Lung (tissue), 12 donors: ENCODE measurements around the gene WNT9B. TPM values are rescaled to one million over a fixed set of nuclear protein-coding genes. Genes with fewer than 3 reads are reported as not detected.

Experiments
- ATAC-seq: fragments of 200-7000 bp; cut with Tn5 transposase; one replicate; pipeline ENCODE4 v1.9.1; 2020; ENCODE audit warnings: moderate number of reproducible peaks; ENCODE audit not compliant: insufficient read depth, low FRiP score
- DNase-seq, 3 donors: peaks; one replicate each; pipeline ENCODE4 v3.0.0-alpha.2; 2013 to 2017
- H3K27ac ChIP-seq, 2 donors: one replicate each; pipeline ENCODE4 v1.5.1; 2013; ENCODE audit warnings: mild to moderate bottlenecking in 2 of 2, moderate library complexity in 2 of 2, control low read depth in 1 of 2, inconsistent platforms in 1 of 2, low read depth in 1 of 2, low read length in 1 of 2
- H3K27me3 ChIP-seq, 3 donors: one replicate each; pipeline ENCODE4 v1.5.1; 2013; ENCODE audit warnings: low read length in 2 of 3; ENCODE audit not compliant: control insufficient read depth in 3 of 3, insufficient read depth in 3 of 3
- H3K36me3 ChIP-seq, 4 donors: one replicate each; pipeline ENCODE4 v1.5.1; 2013; ENCODE audit warnings: low read length in 4 of 4, mild to moderate bottlenecking in 1 of 4, moderate library complexity in 1 of 4; ENCODE audit not compliant: control insufficient read depth in 4 of 4, insufficient read depth in 4 of 4
- H3K4me1 ChIP-seq, 5 donors: one replicate each; pipeline ENCODE4 v1.5.1; 2013; ENCODE audit warnings: low read length in 5 of 5, mild to moderate bottlenecking in 2 of 5, moderate library complexity in 1 of 5; ENCODE audit not compliant: control insufficient read depth in 5 of 5, insufficient read depth in 5 of 5
- H3K4me3 ChIP-seq: one replicate; pipeline ENCODE4 v1.5.1; 2013; ENCODE audit warnings: mild to moderate bottlenecking, control low read depth, moderate library complexity
- H3K9ac ChIP-seq, 2 donors: one replicate each; pipeline ENCODE4 v1.5.1; 2013; ENCODE audit warnings: low read length in 2 of 2, control low read depth in 1 of 2; ENCODE audit not compliant: insufficient read depth in 1 of 2
- H3K9me3 ChIP-seq, 4 donors: one replicate each; pipeline ENCODE4 v1.5.1; 2013; ENCODE audit warnings: low read length in 3 of 4, mild to moderate bottlenecking in 1 of 4, moderate library complexity in 1 of 4; ENCODE audit not compliant: control insufficient read depth in 4 of 4, insufficient read depth in 3 of 4
- CTCF ChIP-seq: IDR thresholded peaks from 2 replicates; pipeline ENCODE4 v1.5.1; 2012; ENCODE audit warnings: mild to moderate bottlenecking; ENCODE audit errors: control extremely low read depth, extremely low read depth
- WGBS, 2 donors: extraction: QIAGEN DNeasy Blood & Tissue Kit; methylation state at CpG; one replicate each; pipeline ENCODE4 v1.1.7; 2013; 5-methylcytosine and 5-hydroxymethylcytosine counted together
- polyA plus RNA-seq, 2 donors: library from polyadenylated mRNA; stranded (reverse); fragments of 200-250 nt; gene quantifications; one replicate each; pipeline ENCODE4 v1.2.1, GENCODE V29; 2013
- total RNA-seq, 2 donors: library from RNA; depleted of rRNA in 1 of 2; stranded (reverse); fragments of >200 nt in 1 of 2; gene quantifications; one replicate each; pipeline ENCODE4 v1.2.1, GENCODE V29; 2014 to 2021
- donor health status: control.
- donor health status: control.
- donor health status: Bipolar disorder and iron deficiency.
- donor health status: healthy.
- donor health status: DM: yes; HTN: yes; CAD: no.

WNT9B gene
- total and polyA plus RNA-seq, 4 donors, result 0.11 to 0.33 (median 0.17) TPM

DNA sequence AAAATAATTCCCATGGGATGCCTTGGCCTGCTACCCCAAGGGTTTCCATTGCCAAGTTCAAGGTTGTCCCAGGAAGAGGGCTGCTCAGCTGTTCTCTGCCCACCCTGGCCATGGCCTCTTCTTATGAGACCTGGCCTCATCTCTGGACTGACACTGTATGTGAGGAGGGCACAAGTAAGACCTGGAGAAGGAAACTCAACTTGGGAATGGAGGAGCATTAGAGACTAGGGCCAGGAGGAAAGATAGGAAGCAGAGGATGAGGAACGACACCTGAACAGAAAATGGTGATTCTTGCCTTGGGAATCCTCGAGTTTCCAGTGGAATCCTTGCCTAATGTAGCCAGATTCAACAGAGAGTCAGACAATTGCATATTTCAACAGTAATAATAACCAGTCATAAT is 47.0 kb downstream of the WNT9B start:
- Histone ChIP-seq H3K27ac (no peak overlapping the region), H3K9me3 (peaks cover 0 to 6% (median 0%) of the 10 kb centered on the region in 4 donors), H3K36me3 (no peaks in the 10 kb centered on the region), H3K4me1 (peaks cover 0 to 15% (median 0%) of the 10 kb centered on the region in 5 donors), H3K4me3 (no peak overlapping the region), H3K9ac (no peak overlapping the region), H3K27me3 (no peaks in the 10 kb centered on the region)
- ATAC-seq (no peak), DNase-seq (no peak)
- WGBS, 2 donors, result 71 to 85% methylated on average over 2 of the region's 2 CpGs
- TF ChIP-seq CTCF, result no peak

- Histone ChIP-seq H3K27me3 (no peaks in the 10 kb centered on the region), H3K4me1 (peaks cover 0 to 15% (median 0%) of the 10 kb centered on the region in 5 donors), H3K9ac (no peak overlapping the region), H3K36me3 (no peaks in the 10 kb centered on the region), H3K27ac (no peak overlapping the region), H3K9me3 (peaks cover 0 to 6% (median 0%) of the 10 kb centered on the region in 4 donors), H3K4me3 (no peak overlapping the region)
- DNase-seq (no peak), ATAC-seq (no peak)
- 92 to 94% methylated on average over 5 of the region's 5 CpGs for WGBS, 2 donors
- TF ChIP-seq CTCF, result no peak
These were observed 47.5 kb downstream of the WNT9B start for GRCh38 chr17:46898860-46899259.

DNA sequence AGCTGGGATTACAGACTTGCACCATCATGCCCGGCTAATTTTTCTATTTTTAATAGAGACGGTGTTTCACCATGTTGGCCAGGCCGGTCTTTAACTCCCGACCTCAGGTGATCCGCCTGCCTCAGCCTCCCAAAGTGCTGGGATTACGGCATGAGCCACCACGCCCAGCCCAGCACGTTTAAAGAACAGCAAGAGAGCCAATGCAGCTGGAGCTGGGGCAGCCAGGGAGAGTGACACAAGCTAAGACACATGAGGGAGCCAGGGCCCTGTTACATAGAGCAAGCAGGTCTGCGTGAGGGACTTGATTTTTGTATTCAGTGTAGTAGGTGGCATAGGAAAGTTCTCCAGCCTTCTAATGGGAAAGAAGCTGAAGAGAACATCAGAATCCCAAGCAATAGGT is 49.9 kb downstream of the WNT9B start:
- Histone ChIP-seq H3K27ac (no peak overlapping the region), H3K4me1 (peaks cover 0 to under 1% (median 0%) of the 10 kb centered on the region in 5 donors), H3K9ac (no peak overlapping the region), H3K36me3 (no peaks in the 10 kb centered on the region), H3K27me3 (no peaks in the 10 kb centered on the region), H3K9me3 (peaks cover 0 to 6% (median 0%) of the 10 kb centered on the region in 4 donors), H3K4me3 (no peak overlapping the region)
- ATAC-seq (no peak), DNase-seq (no peak)
- 81 to 87% methylated on average over 9 of the region's 9 CpGs for WGBS, 2 donors
- no peak for TF ChIP-seq CTCF
